ENCODE data around the gene INO80B. TPM values are rescaled to one million over a fixed set of nuclear protein-coding genes. Genes with fewer than 3 reads are reported as not detected.

Gene INO80B
- polyA plus RNA-seq, 2 of the 4 experiments (the other 2 are of a cell fraction), result 19.9 to 74.6 TPM

GRCh38 chr2:74472086-74472944 is 17.4 kb downstream of the INO80B start, which contains the start of gene MRPL53 (continued):
- TF ChIP-seq BCL3 (IDR thresholded peaks at IDR 0.05), result peak; percentile 97
- TF ChIP-seq RARB (CRISPR knock-in tag; IDR thresholded peaks at IDR 0.05), result peak; percentile 16; the same call in 1 of the 2 replicates

GRCh38 chr2:74472945-74473258 is 18.0 kb downstream of the INO80B start:
- peak overlapping the region; percentile 63 for H3K4me3 ChIP-seq
- peak overlapping the region; percentile 86 to 91 for H3K27ac ChIP-seq
- H3K4me2 ChIP-seq, result peak overlapping the region; percentile 92
- ATAC-seq (peak in 1 of 2 experiments; percentile 1; a peak in 4 of 6 replicates), DNase-seq (ENCODE audit: low read depth in 1 of 2, low spot score in 1 of 2) (no peak), FAIRE-seq (no peak)
- ChIA-PET POLR2A (interaction anchor here (0.9 to 3.1 kb wide), 6 partner anchors 9 to 33 kb away, joined by 3 to 37 read pairs (median 8); partner anchors contain the start of genes CCDC142, INO80B, TTC31 and WBP1), CTCF (interaction anchor here (0.6 to 5.2 kb wide), 6 partner anchors 9 to 1264 kb away, joined by 3 to 37 read pairs (median 4); partner anchors contain the start of genes CCDC142, LBX2 and TTC31)
- peaks cover 16% of the 10 kb centered on the region for H3K4me1 ChIP-seq
- 0 out of 2 replicates have a peak, but pooled peaks have one; percentile 12 for TF ChIP-seq HOXA7 (CRISPR knock-in tag; IDR thresholded peaks at IDR 0.05)
- no peak for TF ChIP-seq HEYL (CRISPR knock-in tag; IDR thresholded peaks at IDR 0.05)
- no peak for TF ChIP-seq RCOR1 (IDR thresholded peaks at IDR 0.05; ENCODE audit: low read depth, low read length)
- TF ChIP-seq BCL3 (IDR thresholded peaks at IDR 0.05), result no peak; the same call in 2 of the 3 replicates
- no peak for TF ChIP-seq HES2 (IDR thresholded peaks at IDR 0.05)
- 6% methylated on average over 7 of the region's 7 CpGs for WGBS (ENCODE audit: missing lambda C conversion rate)
- no peaks in the 10 kb centered on the region for H3K9me3 ChIP-seq

GRCh38 chr2:74474481-74474880 is 19.6 kb downstream of the INO80B start:
- Histone ChIP-seq H3K4me2 (no peak overlapping the region), H3K9me3 (no peaks in the 10 kb centered on the region), H3K27ac (no peak overlapping the region), H3K4me3 (no peak overlapping the region), H3K4me1 (peaks cover 16% of the 10 kb centered on the region)
- no peak for TF ChIP-seq MYC (IDR thresholded peaks at IDR 0.05; ENCODE audit: borderline replicate concordance, low read length)
- no peak for TF ChIP-seq RCOR1 (IDR thresholded peaks at IDR 0.05; ENCODE audit: low read depth, low read length)
- TF ChIP-seq CBX8 (IDR thresholded peaks at IDR 0.05), result no peak
- TF ChIP-seq HOXB5 (CRISPR knock-in tag; IDR thresholded peaks at IDR 0.05), result no peak
- no peak for TF ChIP-seq ZSCAN20 (CRISPR knock-in tag; IDR thresholded peaks at IDR 0.05)
- DNase-seq (ENCODE audit: low read depth in 1 of 2, low spot score in 1 of 2), result no peak
- ChIA-PET POLR2A (no interaction called here), CTCF (interaction anchor here (0.6 to 5.2 kb wide), 6 partner anchors 8 to 115 kb away, joined by 3 to 37 read pairs (median 5); partner anchors contain the start of genes CCDC142 and TTC31)
- WGBS (ENCODE audit: missing lambda C conversion rate), result 86% methylated on average over 6 of the region's 6 CpGs
- no peak for ATAC-seq
- no peak for FAIRE-seq

GRCh38 chr2:74474899-74475298 is 20.0 kb downstream of the INO80B start:
- peak in 1 of 2 experiments; percentile 44 for DNase-seq (ENCODE audit: low read depth in 1 of 2, low spot score in 1 of 2)
- Histone ChIP-seq H3K4me1 (peaks cover 16% of the 10 kb centered on the region), H3K4me2 (no peak overlapping the region), H3K4me3 (no peak overlapping the region), H3K27ac (no peak overlapping the region), H3K9me3 (no peaks in the 10 kb centered on the region)
- POLR2A ChIA-PET, result no interaction called here
- CTCF ChIA-PET, result interaction anchor here (1.2 to 5.2 kb wide), 7 partner anchors 7 to 115 kb away, joined by 3 to 37 read pairs (median 5); partner anchors contain the start of genes CCDC142, INO80B and TTC31
- no peak for FAIRE-seq
- ATAC-seq, result no peak
- 93% methylated on average over 5 of the region's 5 CpGs for WGBS (ENCODE audit: missing lambda C conversion rate)
- TF ChIP-seq E2F6 (IDR thresholded peaks at IDR 0.05; ENCODE audit: borderline replicate concordance, low read depth), result no peak
- TF ChIP-seq MAZ (IDR thresholded peaks at IDR 0.05; ENCODE audit: borderline replicate concordance, low read depth, low read length), result no peak
- TF ChIP-seq CTCF (IDR thresholded peaks at IDR 0.05), result peak; percentile 17; the same call in 2 of the 3 replicates
- TF ChIP-seq CHD4 (IDR thresholded peaks at IDR 0.05; ENCODE audit: borderline replicate concordance), result no peak
